ENCODE data around the gene INTS15.
A peak's percentile ranks its signal among the peaks of the same experiment; 100 is the strongest.
"Not testable (repeated sequence)": the region's sequence is repeated elsewhere in the genome, so short reads cannot be mapped to it uniquely, and the experiment has no call there.

The INTS15 gene

DNA sequence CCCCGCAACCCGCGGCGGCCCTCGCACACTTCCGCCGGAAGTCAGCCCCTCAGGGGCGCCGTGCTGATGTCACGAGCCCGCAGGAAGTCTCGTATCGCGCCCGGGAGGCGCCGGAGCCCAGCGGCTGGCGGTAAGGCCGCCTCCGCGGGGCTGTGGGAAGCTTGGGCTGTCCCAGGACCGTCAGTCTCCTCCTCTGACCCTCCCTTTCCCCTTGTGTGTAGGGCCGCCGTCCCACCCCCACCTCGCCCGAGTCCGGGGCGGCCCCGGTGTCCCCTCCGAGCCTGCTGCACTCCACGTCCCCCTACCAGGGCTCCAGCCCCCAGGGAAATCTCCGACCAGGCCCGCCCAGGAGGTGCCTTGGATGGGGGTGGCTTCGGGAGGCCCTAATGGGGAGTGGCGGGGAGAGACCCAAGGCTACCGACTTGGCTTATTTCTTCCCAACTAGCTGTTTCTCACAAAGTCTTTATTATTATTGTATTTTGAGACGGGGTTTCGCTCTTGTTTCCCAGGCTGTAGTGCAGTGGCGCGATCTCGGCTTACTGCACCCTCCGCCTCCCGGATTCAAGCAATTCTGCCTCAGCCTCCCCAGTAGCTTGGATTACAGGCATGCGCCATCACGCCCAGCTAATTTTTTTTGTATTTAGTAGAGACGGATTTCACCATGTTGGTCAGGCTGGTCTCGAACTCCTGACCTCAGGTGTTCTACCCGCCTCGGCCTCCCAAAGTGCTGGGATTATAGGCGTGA, 12.3 kb upstream of the INTS15 start, which contains the start of gene ZDHHC4:
Gene ZDHHC4 (plus strand): TSS at position 86 of the 745 bp plus-strand sequence. CDS start 3,108 bp downstream, outside the sequence.
- peak; percentile 82 for DNase-seq

- no peak for DNase-seq
Measured at GRCh38 chr7:6578114-6579084, 11.4 kb upstream of the INTS15 start.

DNA sequence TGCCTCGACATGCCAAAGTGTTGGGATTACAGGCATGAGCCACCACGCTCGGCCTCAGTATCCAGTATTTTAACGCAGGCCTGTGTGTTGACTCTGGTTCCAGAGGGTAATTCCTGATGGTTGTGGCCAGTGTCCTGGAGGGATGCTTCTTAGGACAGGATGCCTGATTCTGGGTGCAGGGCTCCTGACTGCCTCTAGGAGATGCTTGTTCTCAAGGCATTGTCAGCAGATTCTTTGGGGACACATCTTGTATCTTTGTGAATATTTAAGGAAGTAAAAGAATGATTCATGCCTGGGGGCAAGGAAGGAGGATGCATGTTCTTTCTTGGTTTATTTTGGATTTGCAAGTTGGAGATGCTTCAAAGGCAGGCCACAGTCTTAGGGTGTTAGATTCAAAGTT, 10.4 kb upstream of the INTS15 start:
- DNase-seq = no peak

- not testable (repeated sequence) for DNase-seq
Measured at GRCh38 chr7:6585746-6586432, 3.9 kb upstream of the INTS15 start.

DNA sequence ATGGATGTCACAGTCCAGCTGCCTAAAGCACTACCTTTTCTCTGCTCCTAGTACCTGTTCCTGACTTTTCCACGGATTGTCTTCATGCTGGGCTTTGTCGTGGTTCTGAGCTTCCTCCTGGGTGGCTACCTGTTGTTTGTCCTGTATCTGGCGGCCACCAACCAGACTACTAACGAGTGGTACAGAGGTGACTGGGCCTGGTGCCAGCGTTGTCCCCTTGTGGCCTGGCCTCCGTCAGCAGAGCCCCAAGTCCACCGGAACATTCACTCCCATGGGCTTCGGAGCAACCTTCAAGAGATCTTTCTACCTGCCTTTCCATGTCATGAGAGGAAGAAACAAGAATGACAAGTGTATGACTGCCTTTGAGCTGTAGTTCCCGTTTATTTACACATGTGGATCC, 1.3 kb upstream of the INTS15 start:
- DNase-seq = no peak

DNA sequence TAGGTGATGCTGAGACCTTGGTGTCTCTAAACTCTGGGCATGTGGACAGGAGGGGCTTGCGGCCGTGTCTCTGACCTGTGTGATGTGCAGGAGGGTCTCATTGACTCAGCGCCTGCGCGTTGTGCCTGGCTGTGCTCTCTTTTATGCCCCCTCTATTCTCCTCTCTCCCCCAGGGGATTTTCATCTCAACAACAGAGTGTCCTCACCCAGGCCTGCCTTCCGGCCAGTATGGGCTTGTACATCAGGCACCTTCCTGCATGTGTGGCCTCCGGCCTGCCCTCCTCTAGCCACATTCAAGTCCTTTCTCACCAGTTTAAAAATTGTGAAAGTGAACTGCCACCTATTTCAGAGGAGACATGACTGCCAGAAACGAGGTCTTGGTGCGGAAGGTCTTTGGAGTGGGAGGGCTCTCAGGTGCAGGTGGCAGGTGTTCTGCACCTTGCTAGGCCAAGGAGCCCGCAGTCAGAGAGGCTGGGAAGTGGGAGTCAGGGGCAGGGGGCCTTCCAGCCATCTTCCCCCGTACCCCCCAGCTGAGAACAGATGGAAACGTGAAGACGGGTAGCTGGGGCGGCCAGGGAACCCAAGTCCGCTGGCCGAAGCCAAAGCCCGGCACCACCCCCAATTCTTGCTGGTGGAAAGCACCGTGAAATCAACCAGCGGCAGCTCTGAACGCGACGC, 531 bp upstream of the INTS15 start:
- DNase-seq = peak; percentile 50

- DNase-seq = no peak
Measured at GRCh38 chr7:6590645-6591110, 857 bp downstream of the INTS15 start.

DNA sequence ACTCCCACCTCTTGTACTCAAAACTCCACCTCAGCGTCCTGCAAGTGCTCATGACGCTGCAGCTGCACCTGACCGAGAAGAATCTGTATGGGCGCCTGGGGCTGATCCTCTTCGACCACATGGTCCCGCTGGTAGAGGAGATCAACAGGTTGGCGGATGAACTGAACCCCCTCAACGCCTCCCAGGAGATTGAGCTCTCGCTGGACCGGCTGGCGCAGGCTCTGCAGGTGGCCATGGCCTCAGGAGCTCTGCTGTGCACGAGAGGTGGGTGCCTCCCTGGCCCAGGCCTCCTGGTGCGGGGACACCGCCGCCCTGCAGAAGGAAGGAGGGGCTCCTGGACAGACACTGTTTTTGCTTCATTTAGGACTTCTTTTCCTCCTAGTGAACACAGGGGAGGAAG, 10.3 kb downstream of the INTS15 start:
- DNase-seq = no peak

DNA sequence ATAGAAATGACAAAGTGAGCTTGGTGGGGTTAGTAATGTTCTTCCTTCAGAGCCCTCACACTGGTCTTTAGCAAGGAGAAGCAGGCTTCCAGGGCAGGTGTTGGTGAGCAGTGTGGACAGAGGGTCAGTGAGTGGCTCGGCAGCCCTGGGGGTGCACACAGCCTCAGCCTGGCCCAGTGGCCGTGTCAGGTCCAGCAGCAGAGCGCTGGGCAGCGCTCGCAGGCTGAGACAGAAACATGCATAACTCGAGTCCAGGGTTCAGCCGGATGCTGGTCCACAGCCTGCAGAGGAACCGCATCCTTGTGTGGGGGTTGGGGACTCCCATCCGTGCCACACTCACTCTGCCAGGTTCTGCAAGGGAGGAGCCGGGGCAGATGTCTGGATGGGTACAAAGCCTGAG, 14.6 kb downstream of the INTS15 start:
- DNase-seq = no peak

DNA sequence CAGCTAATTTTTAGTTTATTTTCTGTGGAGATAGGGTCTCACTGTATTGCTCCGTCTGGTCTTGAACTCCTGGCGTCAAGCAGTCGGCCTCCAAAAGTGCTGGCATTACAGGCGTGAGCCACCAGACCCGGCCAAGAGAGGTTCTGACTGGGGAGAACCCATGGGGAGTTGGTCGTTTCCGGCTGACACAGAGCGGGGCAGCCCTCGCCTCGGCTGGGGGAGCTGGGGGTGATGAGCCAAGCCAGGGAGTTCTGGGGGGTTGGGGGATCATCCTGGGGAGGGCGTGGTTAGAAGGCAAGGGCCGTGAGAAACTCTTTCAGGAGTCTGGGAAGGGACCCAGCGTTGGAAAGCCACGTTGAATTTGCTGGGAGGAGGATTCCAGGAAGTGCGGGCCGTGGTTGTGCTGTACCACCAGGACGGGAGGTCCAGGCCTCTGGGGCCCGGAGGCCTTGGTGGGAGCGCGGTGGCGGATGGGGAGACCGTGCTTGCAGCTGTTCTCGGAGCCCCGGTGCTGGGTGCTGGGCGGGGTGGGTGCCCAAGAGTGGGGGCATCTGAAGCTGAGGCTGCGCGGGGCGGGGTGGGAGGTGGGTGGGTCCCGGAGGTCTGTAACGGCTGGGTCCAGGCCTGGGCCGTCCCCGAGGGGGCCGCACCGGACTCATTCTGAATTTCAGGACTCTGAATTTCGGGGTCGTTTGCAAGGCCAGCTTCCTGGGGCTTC, 17.2 kb downstream of the INTS15 start:
- DNase-seq = no peak

GRCh38 chr7:6607651-6608051, 17.8 kb downstream of the INTS15 start:
- no peak for DNase-seq

DNA sequence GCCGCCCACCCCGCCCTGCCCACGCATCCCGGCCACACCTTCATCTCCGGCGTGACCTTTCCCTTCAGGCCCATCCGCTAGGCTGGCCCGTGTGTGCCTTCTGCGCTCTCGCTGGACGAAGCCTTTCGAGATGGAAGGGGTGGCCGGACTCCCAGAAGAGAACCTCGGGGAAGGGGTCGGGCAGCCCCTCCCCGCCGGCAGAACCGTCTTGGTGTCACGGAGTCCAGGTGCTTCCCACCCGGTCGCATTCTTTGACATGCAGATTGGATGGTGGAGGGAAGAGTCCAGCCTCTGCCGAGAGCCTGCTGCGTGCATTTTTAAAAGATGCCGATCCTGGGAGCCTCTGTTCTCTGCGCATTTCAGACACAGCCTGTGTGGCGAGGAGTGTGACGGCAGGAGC, 18.3 kb downstream of the INTS15 start:
- no peak for DNase-seq

GRCh38 chr7:6608794-6609193, 19.0 kb downstream of the INTS15 start:
- DNase-seq = no peak

DNA sequence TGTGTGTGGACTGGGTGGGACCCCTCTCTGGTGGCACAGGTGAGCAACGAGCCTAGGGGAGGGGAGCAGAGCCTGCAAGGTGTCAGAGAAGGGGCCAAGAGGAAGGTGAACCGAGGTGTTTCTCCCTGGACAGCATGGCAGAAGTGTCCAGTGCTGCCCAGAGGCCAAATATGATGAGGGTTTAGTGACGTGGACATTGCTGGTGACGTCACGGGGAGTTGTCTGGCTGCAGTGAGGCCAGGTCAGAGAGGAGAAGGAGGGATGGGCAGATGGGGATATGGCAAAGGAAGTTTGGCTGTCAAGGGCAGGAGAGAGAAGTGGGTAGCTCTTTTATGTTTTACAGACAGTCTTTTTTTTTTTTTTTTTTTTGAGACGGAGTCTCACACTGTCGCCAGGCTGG, 23.0 kb downstream of the INTS15 start:
- DNase-seq = no peak

GRCh38 chr7:6613706-6614105, 23.9 kb downstream of the INTS15 start:
- DNase-seq = no peak

GRCh38 chr7:6614953-6615722, 25.3 kb downstream of the INTS15 start, which contains the start of gene ZNF853:
Gene ZNF853, plus strand, starts transcription at chr7:6615610. Its CDS starts 565 bp downstream, at chr7:6616175.
- DNase-seq = peak; percentile 44

DNA sequence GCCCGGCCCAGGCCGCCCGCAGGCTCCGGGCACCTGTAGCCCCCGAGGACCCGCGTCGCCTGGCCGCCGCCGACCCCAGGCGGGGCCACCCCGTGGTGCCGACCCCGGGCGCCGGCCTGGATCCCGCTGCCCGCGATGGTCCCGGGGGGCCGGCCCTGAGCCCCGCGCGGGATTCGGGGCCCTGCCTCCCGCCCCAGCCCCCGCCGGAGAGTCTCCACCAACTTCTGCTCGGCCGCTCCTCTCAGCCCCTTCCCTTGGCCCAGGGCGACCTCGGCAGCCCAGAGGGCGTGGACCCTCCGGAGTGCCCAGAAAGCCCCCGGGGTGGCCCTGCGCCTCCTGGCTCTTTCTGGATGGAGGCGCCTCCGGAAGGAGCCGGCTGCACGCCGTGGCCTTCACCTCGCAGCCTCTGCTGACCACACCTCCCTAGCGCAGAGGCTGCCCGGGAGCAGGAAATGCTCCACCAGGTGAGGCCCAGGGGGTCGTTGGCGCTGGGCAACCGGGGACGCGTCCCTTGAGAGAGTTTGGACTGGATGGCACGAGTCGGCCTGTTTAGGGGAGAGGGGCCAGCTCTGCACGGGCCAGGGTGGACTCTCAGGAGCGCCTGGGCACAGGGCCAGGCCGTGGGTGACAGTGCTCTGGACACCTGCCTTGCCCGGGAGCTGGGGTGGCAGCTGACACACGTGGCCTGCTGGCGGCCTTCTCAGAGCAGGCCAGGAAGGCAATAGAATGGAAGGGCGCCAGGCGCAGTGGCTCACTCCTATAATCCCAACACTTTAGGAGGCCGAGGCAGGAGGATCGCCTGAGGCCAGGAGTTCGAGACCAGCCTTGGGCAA, 26.1 kb downstream of the INTS15 start:
- DNase-seq = peak; percentile 48

DNA sequence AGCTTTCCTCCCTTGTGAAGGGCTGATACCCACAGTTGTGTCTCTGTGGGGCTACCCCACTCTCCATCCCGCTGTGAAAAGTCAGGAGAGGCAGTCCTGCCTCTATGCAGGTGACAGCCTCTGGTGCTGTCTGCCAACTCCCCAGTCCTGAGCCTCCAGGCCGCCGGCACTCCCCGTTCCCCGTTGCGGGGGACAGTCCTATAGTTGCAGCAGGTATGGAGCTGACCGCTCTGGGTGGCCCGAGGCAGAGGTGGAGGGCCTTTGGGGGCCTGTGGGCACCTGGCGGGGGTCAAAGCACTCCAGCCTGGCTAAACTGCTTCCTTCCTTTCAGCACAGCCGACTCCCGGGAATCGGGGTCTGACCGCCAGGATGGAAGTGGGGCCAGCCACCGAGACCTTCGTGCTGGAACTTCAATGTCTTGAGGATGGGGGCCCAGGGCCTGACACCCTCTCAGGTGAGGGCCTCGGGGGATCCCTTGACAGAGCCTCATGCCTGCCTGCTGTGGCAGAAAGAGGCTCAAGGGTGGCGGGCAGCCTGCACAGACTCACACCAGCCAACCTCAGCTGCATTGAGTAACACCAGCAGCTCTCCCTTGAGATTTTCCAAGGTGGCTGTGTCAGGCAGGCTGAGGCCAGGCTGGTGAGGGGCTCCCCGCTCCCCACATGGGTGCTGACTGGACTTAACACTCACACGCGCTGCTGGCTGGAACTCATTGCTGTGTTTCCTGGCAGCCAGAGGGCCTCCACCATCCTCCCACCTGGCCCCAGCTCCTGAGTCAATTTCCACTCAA, 27.2 kb downstream of the INTS15 start:
- no peak for DNase-seq

- no peak for DNase-seq
Measured at GRCh38 chr7:6618621-6619020, 28.8 kb downstream of the INTS15 start.

All from NCI-H1105 treated with DMSO at 0.1 percent for 48 hours (cell line).